ENCODE measurements around the gene ATXN7L3. TPM values are rescaled to one million over a fixed set of nuclear protein-coding genes. Genes with fewer than 3 reads are reported as not detected.

Gene ATXN7L3
- total and polyA plus RNA-seq, 4 donors, result 41.9 to 118 (median 78.4) TPM

DNA sequence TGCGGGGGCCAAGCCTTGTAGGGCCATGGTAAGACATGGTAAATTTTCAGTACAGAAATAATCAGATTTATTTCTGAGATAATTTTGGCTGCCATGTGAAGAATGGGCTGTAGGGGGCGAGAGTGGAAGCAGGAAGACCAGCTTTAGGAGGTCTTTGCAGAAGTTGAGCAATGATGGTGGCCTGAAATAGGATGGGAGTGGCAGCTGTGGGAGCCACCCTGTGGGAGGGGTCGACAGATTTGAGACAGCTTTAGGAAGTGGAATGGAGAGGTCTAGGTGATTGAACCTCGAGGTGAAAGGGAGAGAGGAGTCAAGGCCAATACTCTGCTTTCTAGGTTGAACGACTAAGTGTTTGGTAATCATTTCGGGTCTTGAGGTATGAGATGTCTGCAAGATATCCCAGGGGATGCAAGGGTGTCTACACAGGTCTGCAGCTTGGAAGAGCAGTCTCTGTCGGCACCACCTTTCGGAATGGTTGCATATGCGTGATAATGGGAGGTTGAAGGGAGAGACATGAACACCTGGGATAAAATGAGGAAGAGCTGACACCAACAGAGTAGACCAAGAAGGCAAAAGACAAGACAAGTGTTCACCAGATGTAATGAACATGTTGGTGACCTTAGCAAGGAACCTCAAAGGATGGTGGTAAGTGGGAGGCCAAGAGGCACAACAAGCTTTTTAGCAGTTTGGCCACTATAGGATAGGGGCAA is 4.2 kb upstream of the ATXN7L3 start:
- Histone ChIP-seq H3K36me3 (ENCODE audit: control insufficient read depth, insufficient read depth, low read length) (peaks cover 30% of the 10 kb centered on the region), H3K27ac (ENCODE audit: low read depth, low read length) (no peak overlapping the region), H3K9me3 (ENCODE audit: control insufficient read depth, insufficient read depth, low read length) (no peaks in the 10 kb centered on the region), H3K4me3 (ENCODE audit: low read depth, low read length) (no peak overlapping the region), H3K27me3 (ENCODE audit: control insufficient read depth, insufficient read depth, low read length) (no peaks in the 10 kb centered on the region), H3K4me1 (ENCODE audit: control insufficient read depth, insufficient read depth, low read length) (peaks cover 5% of the 10 kb centered on the region)
- DNase-seq (ENCODE audit: low read depth in 4 of 6, low spot score in 6 of 6), result peak in 2 of 6 donors; percentile 65 to 85
- 55% methylated on average over 9 of the region's 9 CpGs for WGBS (ENCODE audit: insufficient coverage)

DNA sequence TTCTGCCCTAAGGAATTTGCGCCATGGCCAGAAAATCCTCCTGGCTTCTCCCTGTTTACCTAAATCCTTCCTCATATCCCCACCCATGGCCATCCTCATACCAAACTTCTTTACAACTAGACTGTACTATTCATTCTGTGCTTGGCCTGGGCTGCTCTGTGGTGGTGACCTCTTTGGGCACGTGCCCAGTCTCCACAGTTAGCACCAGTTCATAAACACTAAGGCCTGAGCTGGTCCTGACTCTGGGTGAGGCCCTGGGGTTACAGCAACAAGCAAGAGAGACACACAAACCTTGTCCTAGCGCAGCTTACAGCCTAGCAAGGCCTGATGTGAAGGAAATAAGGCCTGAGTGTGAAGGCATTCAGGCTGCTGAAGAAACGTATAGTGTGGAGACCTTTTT is 3.1 kb upstream of the ATXN7L3 start:
- Histone ChIP-seq H3K4me1 (ENCODE audit: control insufficient read depth, insufficient read depth, low read length) (peaks cover 16% of the 10 kb centered on the region), H3K4me3 (ENCODE audit: low read depth, low read length) (no peak overlapping the region), H3K9me3 (ENCODE audit: control insufficient read depth, insufficient read depth, low read length) (no peaks in the 10 kb centered on the region), H3K27me3 (ENCODE audit: control insufficient read depth, insufficient read depth, low read length) (no peaks in the 10 kb centered on the region), H3K27ac (ENCODE audit: low read depth, low read length) (no peak overlapping the region), H3K36me3 (ENCODE audit: control insufficient read depth, insufficient read depth, low read length) (peaks cover 21% of the 10 kb centered on the region)
- WGBS (ENCODE audit: insufficient coverage), result 79% methylated on average over 4 of the region's 4 CpGs
- no peak for DNase-seq (ENCODE audit: low read depth in 4 of 6, low spot score in 6 of 6)

DNA sequence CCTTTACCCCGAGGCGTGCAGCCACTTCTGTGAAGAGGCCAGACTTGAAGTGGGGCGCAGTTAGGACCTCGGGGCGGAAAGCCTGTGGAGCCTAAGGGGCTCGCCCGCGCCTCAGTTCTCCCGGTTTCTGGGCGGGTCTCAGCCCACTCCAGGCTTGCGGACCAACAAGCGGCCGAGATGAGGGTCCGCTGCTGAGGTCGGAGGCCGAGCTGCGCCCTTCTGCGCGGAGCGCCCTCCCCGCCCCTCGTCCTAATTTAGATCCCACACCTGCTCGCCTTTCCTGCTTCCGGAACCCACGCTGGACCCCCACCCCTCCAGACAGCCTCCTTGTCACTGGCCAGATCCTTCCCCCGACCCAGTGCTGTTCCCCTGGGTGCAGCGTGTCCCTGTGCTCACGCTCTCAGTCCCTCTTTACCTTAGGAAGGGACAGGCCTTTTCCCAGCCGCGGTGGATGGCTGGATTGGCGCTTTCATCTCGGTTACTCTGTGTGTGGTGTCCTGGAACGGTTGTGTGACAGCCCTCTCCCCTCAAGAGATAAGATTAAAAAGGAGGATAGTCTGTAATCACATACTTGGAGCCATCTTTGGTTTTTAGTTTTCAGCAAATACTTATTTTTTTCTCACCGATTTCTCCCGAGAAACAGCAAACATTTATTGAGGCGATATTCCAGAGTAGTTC is 933 bp upstream of the ATXN7L3 start:
- H3K4me1 ChIP-seq (ENCODE audit: control insufficient read depth, insufficient read depth, low read length), result peaks cover 25% of the 10 kb centered on the region
- WGBS (ENCODE audit: insufficient coverage), result 6% methylated on average over 29 of the region's 36 CpGs
- no peaks in the 10 kb centered on the region for H3K9me3 ChIP-seq (ENCODE audit: control insufficient read depth, insufficient read depth, low read length)
- H3K4me3 ChIP-seq (ENCODE audit: low read depth, low read length), result peak overlapping the region; percentile 71
- peak overlapping the region; percentile 97 for H3K27ac ChIP-seq (ENCODE audit: low read depth, low read length)
- H3K36me3 ChIP-seq (ENCODE audit: control insufficient read depth, insufficient read depth, low read length), result peaks cover 22% of the 10 kb centered on the region
- DNase-seq (ENCODE audit: low read depth in 4 of 6, low spot score in 6 of 6), result no peak
- no peaks in the 10 kb centered on the region for H3K27me3 ChIP-seq (ENCODE audit: control insufficient read depth, insufficient read depth, low read length)

DNA sequence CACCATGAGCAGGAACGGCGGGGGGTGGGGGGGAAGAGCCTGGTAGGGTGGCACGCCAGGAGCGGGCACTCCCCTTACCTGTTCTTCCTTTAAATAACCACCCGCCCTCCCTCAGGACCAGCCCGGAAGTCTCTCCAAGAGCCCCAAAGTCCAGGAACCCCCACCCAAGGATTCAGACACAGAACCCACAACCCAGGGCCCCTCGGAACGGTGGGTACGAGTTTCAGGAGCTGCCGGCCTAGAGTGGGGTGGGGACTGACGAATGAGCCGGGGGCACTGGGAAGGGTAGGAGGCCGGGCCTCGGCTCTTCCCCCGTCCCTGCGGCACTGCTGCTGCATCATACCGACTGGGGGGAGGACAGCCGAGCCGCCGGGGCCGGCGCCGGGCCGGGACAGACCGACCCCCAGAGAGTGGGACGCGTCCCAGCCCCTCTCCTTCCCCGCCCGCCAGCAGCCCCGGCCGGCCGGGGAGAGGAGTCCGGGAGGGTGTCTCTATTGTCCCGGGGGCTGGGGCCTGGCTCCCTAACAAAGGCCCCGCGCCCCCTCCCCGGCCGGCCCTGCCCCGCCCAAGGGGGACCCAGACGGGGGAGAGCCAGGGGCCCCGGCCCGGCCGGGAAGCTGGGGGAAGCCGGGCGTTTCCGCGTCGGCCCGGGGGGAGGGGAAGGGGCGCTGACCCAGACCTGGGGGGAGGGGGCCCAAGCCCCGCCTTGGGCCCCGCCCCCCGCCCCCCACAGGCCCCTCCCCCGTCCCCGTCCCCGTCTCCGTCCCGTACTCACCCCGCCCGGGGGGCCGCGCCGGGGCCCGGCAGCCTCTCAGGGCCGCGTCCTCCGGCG is 747 bp downstream of the ATXN7L3 start:
- peaks cover 39% of the 10 kb centered on the region for H3K36me3 ChIP-seq (ENCODE audit: control insufficient read depth, insufficient read depth, low read length)
- no peaks in the 10 kb centered on the region for H3K27me3 ChIP-seq (ENCODE audit: control insufficient read depth, insufficient read depth, low read length)
- H3K4me3 ChIP-seq (ENCODE audit: low read depth, low read length), result peak overlapping the region; percentile 77
- DNase-seq (ENCODE audit: low read depth in 4 of 6, low spot score in 6 of 6), result peak in 2 of 6 donors; percentile 75 to 77
- peak overlapping the region; percentile 91 for H3K27ac ChIP-seq (ENCODE audit: low read depth, low read length)
- no peaks in the 10 kb centered on the region for H3K9me3 ChIP-seq (ENCODE audit: control insufficient read depth, insufficient read depth, low read length)
- H3K4me1 ChIP-seq (ENCODE audit: control insufficient read depth, insufficient read depth, low read length), result peaks cover 25% of the 10 kb centered on the region
- 0% methylated on average over 32 of the region's 68 CpGs for WGBS (ENCODE audit: insufficient coverage)

DNA sequence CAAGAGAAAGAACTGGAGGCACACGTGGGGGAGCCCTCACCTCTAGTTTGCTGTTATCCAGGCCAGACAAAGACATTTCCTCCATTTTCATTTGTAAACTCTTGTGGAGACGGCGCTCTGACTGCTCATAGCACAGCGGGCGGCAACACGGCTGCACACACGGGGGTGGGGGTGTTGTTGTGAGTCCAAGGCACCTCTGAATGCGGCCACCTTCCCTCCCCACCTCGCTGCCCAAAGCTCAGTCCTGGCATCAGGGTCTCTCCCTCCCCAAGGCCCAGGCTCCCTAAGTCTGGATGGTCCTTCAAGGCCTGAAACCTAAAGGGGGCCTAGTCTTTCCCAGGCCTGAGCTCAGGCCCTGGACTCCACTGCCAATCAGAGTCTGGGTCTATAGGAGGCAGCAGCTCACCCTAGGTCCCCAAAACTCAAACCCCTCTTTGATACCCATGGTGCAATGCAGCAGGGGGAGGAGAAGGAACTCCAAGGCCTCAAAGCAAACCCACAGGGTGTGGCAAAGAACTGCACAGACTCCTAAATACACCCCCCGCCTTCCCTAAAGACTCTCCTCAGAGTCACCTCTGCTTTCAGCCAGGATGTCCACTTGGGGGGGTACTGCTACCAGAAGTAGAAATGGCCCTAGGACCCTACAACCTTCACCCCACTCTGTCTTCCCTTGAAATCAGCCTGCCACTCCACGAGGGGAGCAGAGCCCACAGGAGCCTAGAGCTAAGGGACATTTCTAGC is 1.5 kb downstream of the ATXN7L3 start:
- peak overlapping the region; percentile 77 for H3K4me3 ChIP-seq (ENCODE audit: low read depth, low read length)
- H3K4me1 ChIP-seq (ENCODE audit: control insufficient read depth, insufficient read depth, low read length), result peaks cover 25% of the 10 kb centered on the region
- WGBS (ENCODE audit: insufficient coverage), result 59% methylated on average over 2 of the region's 11 CpGs
- peaks cover 47% of the 10 kb centered on the region for H3K36me3 ChIP-seq (ENCODE audit: control insufficient read depth, insufficient read depth, low read length)
- DNase-seq (ENCODE audit: low read depth in 4 of 6, low spot score in 6 of 6), result peak in 2 of 6 donors; percentile 36 to 61
- peak overlapping the region; percentile 91 for H3K27ac ChIP-seq (ENCODE audit: low read depth, low read length)
- H3K27me3 ChIP-seq (ENCODE audit: control insufficient read depth, insufficient read depth, low read length), result no peaks in the 10 kb centered on the region
- no peaks in the 10 kb centered on the region for H3K9me3 ChIP-seq (ENCODE audit: control insufficient read depth, insufficient read depth, low read length)

DNA sequence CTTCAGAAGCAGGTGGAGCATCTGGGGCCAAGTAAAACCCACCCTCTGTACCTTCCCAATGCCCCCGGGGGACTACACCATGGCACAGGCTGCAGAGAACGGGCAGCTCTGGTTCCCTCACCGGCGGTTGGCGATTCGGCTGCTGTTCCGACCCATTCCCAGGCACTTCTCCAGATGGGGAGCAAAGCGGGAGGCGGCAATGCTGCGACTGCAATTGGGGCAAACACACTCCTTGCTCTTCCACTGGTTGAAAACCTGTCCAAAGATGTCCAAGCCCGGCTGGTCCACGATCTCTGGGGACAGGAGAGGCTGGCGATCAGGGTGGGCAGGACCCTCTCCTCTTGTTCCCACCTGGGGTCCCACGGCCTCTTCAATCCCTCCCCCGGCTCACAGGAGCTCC is 2.6 kb downstream of the ATXN7L3 start:
- DNase-seq (ENCODE audit: low read depth in 4 of 6, low spot score in 6 of 6), result no peak
- no peaks in the 10 kb centered on the region for H3K27me3 ChIP-seq (ENCODE audit: control insufficient read depth, insufficient read depth, low read length)
- no peak overlapping the region for H3K4me3 ChIP-seq (ENCODE audit: low read depth, low read length)
- H3K4me1 ChIP-seq (ENCODE audit: control insufficient read depth, insufficient read depth, low read length), result peaks cover 25% of the 10 kb centered on the region
- WGBS (ENCODE audit: insufficient coverage), result 92% methylated on average over 15 of the region's 15 CpGs
- no peak overlapping the region for H3K27ac ChIP-seq (ENCODE audit: low read depth, low read length)
- no peaks in the 10 kb centered on the region for H3K9me3 ChIP-seq (ENCODE audit: control insufficient read depth, insufficient read depth, low read length)
- peaks cover 57% of the 10 kb centered on the region for H3K36me3 ChIP-seq (ENCODE audit: control insufficient read depth, insufficient read depth, low read length)

DNA sequence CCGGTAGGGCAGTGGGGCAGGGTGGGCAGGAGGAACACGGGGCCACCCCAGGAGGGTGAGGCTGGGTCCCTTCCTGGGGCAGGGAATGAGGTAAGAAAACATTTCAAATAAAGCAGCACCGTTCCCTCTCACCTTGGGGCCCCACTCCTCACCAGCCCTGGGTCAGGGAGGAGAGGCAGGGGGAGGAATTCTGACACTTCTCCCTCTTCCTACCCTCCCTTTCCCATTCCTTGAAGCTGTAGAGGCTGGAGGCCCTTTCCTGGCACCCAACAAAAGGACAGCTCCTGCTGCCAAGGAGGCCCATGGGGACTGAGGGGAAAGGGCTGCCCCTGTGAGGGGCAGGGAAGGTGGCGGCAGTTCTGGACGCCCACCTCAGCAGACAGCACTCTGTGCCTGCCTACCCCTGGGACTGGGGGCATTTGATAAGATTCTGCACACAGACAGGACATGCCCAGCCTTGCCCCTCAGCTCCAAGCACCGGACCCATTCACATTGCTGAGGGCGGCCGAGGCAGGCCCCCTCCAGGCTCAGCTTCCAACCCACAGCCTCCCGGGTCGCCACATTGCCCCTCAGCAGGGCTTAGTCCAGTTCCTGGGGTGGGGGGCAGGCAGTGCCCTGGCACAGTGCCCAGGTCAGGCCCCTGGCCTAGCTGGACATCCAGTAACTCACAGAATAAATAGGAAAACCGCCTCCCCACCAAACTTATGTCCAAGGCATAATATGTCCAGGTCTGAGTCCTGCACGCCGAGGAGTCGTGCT is 6.2 kb downstream of the ATXN7L3 start:
- Histone ChIP-seq H3K36me3 (ENCODE audit: control insufficient read depth, insufficient read depth, low read length) (peaks cover 91% of the 10 kb centered on the region), H3K9me3 (ENCODE audit: control insufficient read depth, insufficient read depth, low read length) (no peaks in the 10 kb centered on the region), H3K4me1 (ENCODE audit: control insufficient read depth, insufficient read depth, low read length) (peaks cover 16% of the 10 kb centered on the region), H3K27ac (ENCODE audit: low read depth, low read length) (no peak overlapping the region), H3K27me3 (ENCODE audit: control insufficient read depth, insufficient read depth, low read length) (no peaks in the 10 kb centered on the region), H3K4me3 (ENCODE audit: low read depth, low read length) (no peak overlapping the region)
- DNase-seq (ENCODE audit: low read depth in 4 of 6, low spot score in 6 of 6), result no peak
- 95% methylated on average over 11 of the region's 14 CpGs for WGBS (ENCODE audit: insufficient coverage)

DNA sequence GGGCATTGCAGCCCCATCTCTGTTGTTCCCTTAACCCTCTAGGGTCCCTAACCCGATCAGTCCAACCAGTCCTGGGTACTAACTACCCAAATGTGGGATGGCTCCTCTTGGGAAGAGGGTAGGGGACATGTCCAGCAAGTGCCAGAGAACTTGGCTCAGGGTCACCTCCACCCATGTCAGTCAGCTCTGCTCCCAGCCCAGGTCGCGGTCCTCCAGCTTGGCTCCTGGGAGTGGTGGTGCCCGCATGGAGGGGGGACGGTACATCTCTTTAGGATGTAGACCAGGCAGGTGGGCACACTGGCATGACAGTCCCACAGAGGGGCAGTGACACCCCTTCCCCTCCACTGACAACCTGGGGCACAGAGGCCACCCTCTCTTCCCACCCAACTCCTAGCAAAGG is 6.9 kb downstream of the ATXN7L3 start:
- Histone ChIP-seq H3K4me3 (ENCODE audit: low read depth, low read length) (no peak overlapping the region), H3K27ac (ENCODE audit: low read depth, low read length) (no peak overlapping the region), H3K9me3 (ENCODE audit: control insufficient read depth, insufficient read depth, low read length) (no peaks in the 10 kb centered on the region), H3K27me3 (ENCODE audit: control insufficient read depth, insufficient read depth, low read length) (no peaks in the 10 kb centered on the region), H3K4me1 (ENCODE audit: control insufficient read depth, insufficient read depth, low read length) (peaks cover 14% of the 10 kb centered on the region), H3K36me3 (ENCODE audit: control insufficient read depth, insufficient read depth, low read length) (peaks cover 88% of the 10 kb centered on the region)
- no peak for DNase-seq (ENCODE audit: low read depth in 4 of 6, low spot score in 6 of 6)
- 81% methylated on average over 4 of the region's 5 CpGs for WGBS (ENCODE audit: insufficient coverage)

All from spinal cord (tissue), 10 donors.